Myocyte (in vitro differentiated cells): ENCODE measurements around the gene CRYBB1. TPM values are rescaled to one million over a fixed set of nuclear protein-coding genes. Genes with fewer than 3 reads are reported as not detected.

ENCODE experiments used
- DNase-seq: peaks from one replicate; pipeline ENCODE4 v3.0.0-alpha.2; 2012; ENCODE audit warnings: low read depth
- microRNA counts: library from miRNA; unstranded; fragments of <30 nt; microRNA quantifications from one replicate; lab custom pipeline; 2016
- microRNA-seq: library from miRNA; unstranded; fragments of <30 nt; microRNA quantifications from one replicate; pipeline ENCODE4, GENCODE V29; 2016
- total RNA-seq: library from RNA; depleted of rRNA; stranded (reverse); fragments of >200 nt; gene quantifications from 2 replicates; pipeline ENCODE4 v1.2.3, GENCODE V29; 2014

The CRYBB1 gene
- total RNA-seq, 1 donor from 2014 or later: not detected

DNA sequence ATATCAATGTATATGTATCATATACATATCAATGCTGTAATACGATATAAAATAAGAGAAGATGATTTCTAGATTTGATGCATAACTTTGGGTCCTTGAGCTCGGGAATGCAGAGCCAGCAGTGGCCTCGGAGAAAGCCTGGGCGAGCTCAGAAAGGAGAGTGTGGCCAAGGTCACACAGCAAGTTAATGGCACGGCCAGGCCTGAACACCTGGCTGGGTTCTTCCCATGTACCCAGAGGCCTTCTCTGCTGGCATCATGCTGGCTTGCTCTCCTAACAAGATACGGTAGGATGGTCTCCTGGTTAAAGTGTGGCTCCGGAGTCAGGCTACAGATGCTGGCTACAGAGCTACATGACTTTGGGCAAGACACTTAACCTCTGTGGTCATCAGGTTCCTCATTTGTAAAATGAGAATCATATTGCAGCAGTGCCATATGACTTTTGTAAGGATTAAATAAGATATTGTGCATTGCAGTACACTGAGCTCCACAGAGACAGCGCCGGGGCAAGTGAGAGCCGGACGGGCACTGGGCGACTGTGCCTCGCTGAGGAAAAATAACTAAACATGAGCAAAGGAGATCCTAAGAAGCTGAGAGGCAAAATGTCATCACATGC lies 57.8 kb downstream of the CRYBB1 start:
- no peak for DNase-seq

DNA sequence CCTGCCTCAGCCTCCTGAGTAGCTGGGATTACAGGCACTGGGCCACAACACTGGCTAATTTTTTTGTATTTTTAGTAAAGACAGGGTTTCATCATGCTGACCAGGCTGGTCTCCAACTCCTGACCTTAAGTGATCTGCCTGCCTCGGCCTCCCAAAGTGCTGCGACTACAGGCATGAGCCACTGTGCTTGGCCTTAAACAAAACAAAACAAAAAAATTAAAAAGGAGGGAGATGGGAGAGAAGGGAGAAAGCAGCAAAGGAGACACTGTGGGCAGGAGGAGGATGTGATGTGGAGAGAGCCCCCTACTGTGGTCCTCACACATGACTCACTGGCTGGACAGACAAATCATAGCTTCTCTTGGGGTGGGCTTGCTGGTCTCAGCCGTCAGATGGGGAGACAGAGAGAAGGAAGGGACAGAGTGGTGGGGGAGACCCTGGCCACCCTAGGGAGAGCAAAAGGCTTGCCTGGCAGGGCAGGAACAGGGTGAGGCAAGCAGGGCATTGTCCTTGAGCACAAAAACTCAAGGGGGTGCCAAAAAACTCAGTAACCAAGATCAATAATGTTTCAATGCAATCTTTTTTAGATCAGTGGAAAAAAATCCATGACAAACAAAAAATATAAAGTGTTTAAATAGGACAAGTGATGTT lies 59.5 kb downstream of the CRYBB1 start:
- DNase-seq: no peak

DNA sequence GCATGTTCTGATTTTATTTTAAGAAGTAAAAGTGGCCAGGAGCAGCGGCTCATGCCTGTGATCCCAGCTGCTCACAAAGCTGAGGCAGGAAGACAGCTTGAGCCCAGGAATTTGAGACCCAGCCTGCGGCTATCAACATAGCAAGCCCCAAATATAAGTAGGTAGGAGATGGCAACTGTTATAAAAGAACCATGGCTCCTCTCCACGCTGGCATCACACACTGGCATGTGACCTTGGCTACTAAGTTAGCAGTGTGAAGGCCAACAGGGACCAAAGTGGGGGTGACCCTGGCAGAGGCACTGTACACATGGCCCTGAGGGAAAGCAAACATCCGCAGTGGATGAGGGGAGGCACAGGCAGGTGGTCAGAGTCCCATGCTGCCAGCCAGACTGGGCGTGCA lies 60.9 kb downstream of the CRYBB1 start:
- DNase-seq: peak; percentile 90

DNA sequence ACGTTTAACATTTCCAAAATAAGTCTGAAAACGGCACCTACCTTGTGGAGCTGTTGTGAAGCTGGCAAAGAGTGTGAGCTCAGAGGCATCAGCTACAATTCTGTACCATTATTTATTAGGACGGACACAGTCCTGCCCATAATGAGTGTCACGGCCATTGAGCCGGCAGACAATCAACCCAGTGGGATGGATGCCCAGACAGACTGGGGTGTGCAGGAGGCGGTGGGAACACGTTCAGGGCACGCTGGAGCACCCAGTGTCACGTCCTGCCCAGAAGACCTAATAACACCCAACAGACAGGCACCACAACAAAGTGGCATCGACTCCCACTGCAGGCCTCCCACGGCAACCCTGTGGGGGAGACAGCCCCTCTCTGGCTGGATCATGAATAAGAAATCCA lies 62.3 kb downstream of the CRYBB1 start:
- DNase-seq: no peak

DNA sequence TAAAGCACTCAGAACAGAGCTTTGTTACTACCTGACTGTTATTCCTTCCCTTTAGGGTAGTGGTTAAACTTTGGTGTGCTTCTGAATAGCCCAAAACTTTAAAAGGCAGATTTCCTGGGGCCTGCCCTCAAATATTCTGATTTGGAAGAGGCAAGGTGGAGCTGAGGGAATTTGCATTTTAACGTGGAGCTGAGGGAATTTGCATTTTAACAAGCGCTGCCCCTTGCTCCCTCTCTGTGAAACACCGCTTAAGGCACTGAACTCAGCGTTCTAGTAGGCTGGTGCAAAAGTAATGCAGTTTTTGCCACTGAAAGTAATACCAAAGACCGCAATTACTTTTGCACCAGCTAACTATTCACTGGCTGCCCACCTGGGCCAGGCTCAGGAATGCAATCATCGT lies 62.9 kb downstream of the CRYBB1 start:
- no peak for DNase-seq

DNA sequence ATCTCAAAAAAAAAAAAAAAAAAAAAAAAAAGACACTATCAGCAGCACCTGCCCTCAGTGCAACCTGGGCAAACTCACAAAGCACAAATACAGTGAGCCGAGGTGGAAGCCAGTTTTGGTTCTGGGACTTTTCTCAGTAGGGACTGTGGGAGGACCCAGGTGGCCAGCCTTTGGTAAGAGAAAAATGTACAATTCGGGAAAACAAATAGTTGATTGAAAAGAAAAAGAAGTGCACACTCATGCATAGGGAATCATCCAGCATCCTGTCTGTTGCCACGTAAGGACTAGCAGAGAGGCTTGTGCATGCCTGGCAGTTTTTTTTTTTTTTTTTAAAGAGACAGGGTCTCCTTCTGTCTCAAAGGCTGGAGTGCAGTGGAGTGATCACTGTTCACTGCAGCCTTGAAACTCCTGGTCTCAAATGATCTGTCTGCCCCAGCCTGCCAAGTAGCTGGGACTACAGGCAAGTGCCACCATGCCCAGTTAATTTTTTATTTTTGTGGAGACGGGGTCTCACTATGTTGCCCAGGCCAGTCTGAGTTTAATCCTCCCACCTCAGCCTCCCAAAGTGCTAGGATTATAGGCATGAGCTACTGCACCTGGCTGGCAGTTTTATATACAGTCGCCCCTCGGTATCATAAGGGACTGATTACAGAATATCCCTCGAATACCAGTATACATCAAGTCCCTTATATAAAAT lies 64.6 kb downstream of the CRYBB1 start:
- peak; percentile 49 for DNase-seq

DNA sequence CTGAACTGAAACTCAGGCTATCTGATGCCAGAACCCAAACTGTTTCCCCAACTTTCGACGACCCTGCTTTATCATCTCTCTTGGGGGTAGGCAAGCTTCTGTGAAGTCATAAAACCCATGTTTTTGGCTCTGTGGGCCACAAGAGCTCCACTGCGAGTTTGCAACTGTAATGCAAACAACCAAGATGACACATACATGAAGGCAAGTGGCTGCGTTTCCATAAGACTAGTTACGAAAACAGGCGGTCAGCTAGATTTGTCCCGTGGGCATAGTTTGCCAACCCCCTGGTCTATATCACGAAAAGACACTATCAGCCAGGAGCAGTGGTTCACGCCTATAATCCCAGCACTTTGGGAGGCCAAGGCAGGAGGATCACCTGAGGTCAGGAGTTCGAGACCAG lies 65.4 kb downstream of the CRYBB1 start:
- DNase-seq: no peak

DNA sequence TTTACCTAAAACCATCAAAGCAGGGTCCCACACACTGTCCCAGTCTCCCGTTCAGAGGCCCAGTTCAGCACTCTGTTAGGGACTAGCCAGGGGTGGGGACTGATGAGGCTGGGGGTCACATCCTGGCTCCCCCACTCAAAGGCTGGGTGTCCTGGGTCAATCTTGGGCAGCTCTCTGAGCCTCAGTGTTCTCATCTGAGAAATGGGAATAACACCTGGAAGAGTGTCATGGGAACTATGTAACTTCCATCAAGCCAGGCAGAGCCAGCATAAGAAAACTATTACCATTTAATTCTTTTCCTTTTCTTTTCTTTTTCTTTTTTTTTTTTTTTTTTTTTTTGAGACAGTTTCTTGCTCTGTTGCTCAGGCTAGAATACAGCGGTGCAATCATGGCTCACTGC lies 66.3 kb downstream of the CRYBB1 start:
- DNase-seq: no peak

DNA sequence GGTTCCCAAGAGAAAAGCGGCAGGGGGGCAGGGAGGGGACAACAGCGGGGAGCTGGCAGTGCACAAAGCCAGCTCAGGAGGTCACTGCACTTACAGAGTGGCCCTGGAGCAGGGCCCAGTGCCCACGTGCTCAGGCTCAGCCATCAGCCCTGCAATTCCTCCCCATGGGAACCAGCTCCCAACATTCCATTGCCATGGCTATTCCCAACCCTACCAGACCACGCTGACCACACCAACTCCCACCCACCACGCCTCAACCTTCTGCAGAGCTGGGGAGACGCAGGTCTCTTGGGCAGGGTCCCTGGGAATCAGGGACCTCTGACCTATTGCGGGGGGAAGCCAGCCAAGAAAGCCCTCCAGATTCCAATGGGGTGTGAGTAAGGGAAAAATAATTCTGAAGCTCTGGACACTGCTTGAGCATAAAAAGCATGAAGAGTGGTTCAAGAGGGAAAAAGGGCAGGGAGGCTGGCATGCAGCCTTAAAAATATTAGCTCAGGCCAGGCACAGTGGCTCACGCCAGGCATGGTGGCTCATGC lies 67.3 kb downstream of the CRYBB1 start:
- DNase-seq: peak; percentile 98

DNA sequence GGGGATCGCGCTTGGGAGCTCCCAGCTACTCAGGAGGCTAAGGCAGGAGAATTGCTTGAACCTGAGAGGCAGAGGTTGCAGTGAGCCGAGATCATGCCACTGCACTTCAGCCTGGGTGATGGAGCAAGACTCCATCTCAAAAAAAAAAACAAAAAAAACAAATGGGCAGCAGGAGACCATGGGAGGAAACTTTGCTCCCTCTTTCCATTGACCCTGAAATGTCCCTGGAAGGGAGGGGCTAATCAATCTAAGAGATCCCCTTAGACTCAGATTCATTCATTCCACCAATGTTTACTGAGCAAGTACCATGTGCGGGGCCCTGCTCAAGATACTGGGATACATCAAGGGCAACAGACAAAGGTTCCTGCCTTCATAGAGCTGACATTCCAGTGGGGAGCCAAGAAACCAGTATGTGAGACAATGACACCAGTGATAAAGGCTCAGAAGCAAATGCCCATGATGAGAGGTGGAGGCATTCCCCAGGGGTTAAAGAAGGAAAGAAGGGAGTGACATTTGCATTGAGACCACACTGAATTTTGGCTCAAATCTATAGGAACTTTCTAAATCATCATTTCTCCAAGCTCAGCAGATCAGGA lies 67.8 kb downstream of the CRYBB1 start:
- DNase-seq: peak; percentile 73

MicroRNAs encoded within 50 kb of the gene (microRNA counts, 767-probe panel; counts per million panel counts)
- not detected for microRNA hsa-miR-548j (lab: Ali Mortazavi, UCI)

Small RNA genes lying within 50 kb of the gene (microRNA-seq; reads per million reads assigned to microRNA genes)
- gene MIR548J: 2.3 reads per million, percentile 8 among the genes with 10 or more reads in this experiment

Other genes starting within 250 kb of the CRYBB1 start
- gene ASPHD2, start 188.8 kb downstream of the CRYBB1 start, total RNA-seq: 0.21 and 0.83 TPM in 2 replicates
- 21.7 and 28.9 TPM in 2 replicates for gene HPS4, start 134.2 kb downstream of the CRYBB1 start, total RNA-seq
- gene SRRD, start 134.2 kb downstream of the CRYBB1 start, total RNA-seq: 7.3 and 23.8 TPM in 2 replicates
- 26.9 and 30.8 TPM in 2 replicates for gene TFIP11, start 105.6 kb downstream of the CRYBB1 start, total RNA-seq
- gene TPST2, start 27.9 kb downstream of the CRYBB1 start, total RNA-seq: 36.6 and 39.2 TPM in 2 replicates
- gene CRYBA4, start 3.9 kb upstream of the CRYBB1 start, total RNA-seq: not detected in 2 replicates
- 0.70 and 2.5 TPM in 2 replicates for gene MIAT, start 39.6 kb upstream of the CRYBB1 start, total RNA-seq